Skeletal muscle satellite cell (primary cell): ENCODE data around the gene CCR7.
"Not testable (repeated sequence)": the region's sequence is repeated elsewhere in the genome, so short reads cannot be mapped to it uniquely, and the experiment has no call there.

ENCODE experiments used
- H3K27me3 ChIP-seq: 2 replicates; pipeline ENCODE4 v1.7.0; 2013; ENCODE audit warnings: low read length; ENCODE audit not compliant: control insufficient read depth, insufficient read depth
- H3K36me3 ChIP-seq: 2 replicates; pipeline ENCODE4 v1.7.0; 2013; ENCODE audit warnings: mild to moderate bottlenecking, control low read depth, low read length; ENCODE audit not compliant: insufficient read depth
- H3K4me1 ChIP-seq: 2 replicates; pipeline ENCODE4 v1.7.0; 2013; ENCODE audit warnings: low read length; ENCODE audit not compliant: control insufficient read depth, insufficient read depth
- H3K4me2 ChIP-seq: 2 replicates; pipeline ENCODE4 v1.7.0; 2013; ENCODE audit warnings: mild to moderate bottlenecking, low read length
- H3K4me3 ChIP-seq: 2 replicates; pipeline ENCODE4 v1.7.0; 2013; ENCODE audit warnings: low read length
- H3K9ac ChIP-seq: 2 replicates; pipeline ENCODE4 v1.7.0; 2013; ENCODE audit warnings: mild to moderate bottlenecking, low read depth, low read length, moderate library complexity
- H3K9me3 ChIP-seq: replicated peaks from 2 replicates; pipeline ENCODE4 v1.7.0; 2013; ENCODE audit warnings: mild to moderate bottlenecking, control low read depth, low read length

The CCR7 gene

GRCh38 chr17:40588552-40588951 lies 23.3 kb upstream of the CCR7 start:
- H3K4me3 ChIP-seq, result no peak overlapping the region
- peaks cover 54% of the 10 kb centered on the region for H3K27me3 ChIP-seq
- no peaks in the 10 kb centered on the region for H3K36me3 ChIP-seq
- H3K9ac ChIP-seq, result no peak overlapping the region
- H3K4me2 ChIP-seq, result no peak overlapping the region
- no peaks in the 10 kb centered on the region for H3K4me1 ChIP-seq
- H3K9me3 ChIP-seq, result no peaks in the 10 kb centered on the region

DNA sequence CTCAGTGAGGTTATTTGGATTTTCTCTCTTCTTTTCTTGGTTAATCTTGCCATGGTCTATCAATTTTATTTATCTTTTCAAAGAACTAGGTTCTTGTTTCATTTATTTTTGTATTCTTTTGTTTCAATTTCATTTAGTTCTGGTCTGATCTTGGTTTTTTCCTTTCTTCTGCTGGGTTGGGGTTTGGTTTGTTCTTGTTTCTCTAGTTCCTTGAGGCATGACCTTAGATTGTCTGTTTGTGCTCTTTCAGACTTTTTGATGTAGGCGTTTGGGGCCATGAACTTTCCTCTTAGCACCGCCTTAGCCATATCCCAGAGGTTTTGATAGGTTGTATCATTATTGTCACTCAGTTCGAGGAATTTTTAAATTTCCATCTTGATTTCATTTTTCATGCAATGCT lies 21.0 kb upstream of the CCR7 start:
- H3K4me1 ChIP-seq, H3K4me2 ChIP-seq, H3K9ac ChIP-seq, H3K36me3 ChIP-seq, H3K9me3 ChIP-seq, H3K4me3 ChIP-seq: not testable (repeated sequence)
- H3K27me3 ChIP-seq, result peaks cover 57% of the 10 kb centered on the region

DNA sequence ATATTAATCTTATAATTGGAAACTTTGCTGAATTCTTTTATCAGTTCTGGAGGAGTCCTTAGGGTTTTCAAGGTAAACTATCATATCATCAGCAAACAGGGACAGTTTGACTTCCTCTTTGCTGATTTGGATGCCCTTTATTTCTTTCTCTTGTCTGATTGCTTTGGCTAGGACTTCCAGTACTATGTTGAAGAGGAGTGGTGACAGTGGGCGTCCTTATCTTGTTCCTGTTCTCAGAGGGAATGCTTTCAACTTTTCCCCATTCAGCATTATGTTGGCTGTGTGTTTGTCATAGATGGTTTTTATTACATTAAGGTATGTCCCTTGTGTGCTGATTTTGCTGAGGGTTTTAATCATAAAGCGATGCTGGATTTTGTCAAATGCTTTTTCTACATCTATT lies 19.7 kb upstream of the CCR7 start:
- H3K4me1 ChIP-seq, H3K4me2 ChIP-seq, H3K4me3 ChIP-seq, H3K9ac ChIP-seq, H3K9me3 ChIP-seq, H3K36me3 ChIP-seq: not testable (repeated sequence)
- peaks cover 51% of the 10 kb centered on the region for H3K27me3 ChIP-seq

- no peak overlapping the region for H3K4me2 ChIP-seq
- no peaks in the 10 kb centered on the region for H3K9me3 ChIP-seq
- H3K36me3 ChIP-seq, result no peaks in the 10 kb centered on the region
- H3K27me3 ChIP-seq, result peaks cover 40% of the 10 kb centered on the region
- H3K9ac ChIP-seq, result no peak overlapping the region
- H3K4me1 ChIP-seq, result no peaks in the 10 kb centered on the region
- no peak overlapping the region for H3K4me3 ChIP-seq
Observed at GRCh38 chr17:40582328-40582901, 17.1 kb upstream of the CCR7 start.

GRCh38 chr17:40580140-40580539 lies 14.9 kb upstream of the CCR7 start:
- Histone ChIP-seq H3K4me1 (no peaks in the 10 kb centered on the region), H3K27me3 (peaks cover 44% of the 10 kb centered on the region), H3K4me2 (no peak overlapping the region)

GRCh38 chr17:40579471-40579870 lies 14.2 kb upstream of the CCR7 start:
- Histone ChIP-seq H3K4me1 (no peaks in the 10 kb centered on the region), H3K9ac (no peak overlapping the region), H3K36me3 (no peaks in the 10 kb centered on the region), H3K9me3 (peaks cover under 1% of the 10 kb centered on the region), H3K4me2 (no peak overlapping the region), H3K4me3 (no peak overlapping the region), H3K27me3 (peaks cover 44% of the 10 kb centered on the region)

More at GRCh38 chr17:40580140-40580539, 14.9 kb upstream of the CCR7 start:
- no peaks in the 10 kb centered on the region for H3K9me3 ChIP-seq
- no peak overlapping the region for H3K4me3 ChIP-seq
- H3K9ac ChIP-seq, result no peak overlapping the region
- no peaks in the 10 kb centered on the region for H3K36me3 ChIP-seq

DNA sequence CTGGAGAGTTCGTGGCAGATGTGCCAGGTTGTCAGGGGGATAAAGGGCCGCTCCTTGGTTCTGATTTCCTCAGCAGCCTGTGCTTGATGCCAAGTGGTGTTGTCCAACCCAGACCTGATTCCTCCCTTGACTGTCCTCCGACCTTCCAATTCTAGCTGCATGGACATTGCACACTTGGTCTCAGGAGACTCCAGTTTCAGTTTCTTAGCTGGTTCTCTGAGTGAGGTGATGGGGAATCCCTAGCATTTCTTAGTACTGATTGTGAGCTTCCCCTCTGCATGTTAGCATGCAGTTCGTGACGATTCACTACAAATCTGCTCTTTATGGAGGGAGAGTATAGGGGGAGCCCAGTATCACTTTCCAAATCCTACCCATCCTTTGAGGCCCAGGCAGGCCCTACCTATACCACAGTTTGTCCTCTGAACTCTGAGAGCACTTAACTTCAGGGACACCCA lies 12.4 kb upstream of the CCR7 start:
- Histone ChIP-seq H3K9ac (no peak overlapping the region), H3K4me3 (no peak overlapping the region), H3K4me2 (no peak overlapping the region), H3K9me3 (peaks cover 8% of the 10 kb centered on the region), H3K27me3 (peaks cover 43% of the 10 kb centered on the region), H3K4me1 (no peaks in the 10 kb centered on the region), H3K36me3 (no peaks in the 10 kb centered on the region)

DNA sequence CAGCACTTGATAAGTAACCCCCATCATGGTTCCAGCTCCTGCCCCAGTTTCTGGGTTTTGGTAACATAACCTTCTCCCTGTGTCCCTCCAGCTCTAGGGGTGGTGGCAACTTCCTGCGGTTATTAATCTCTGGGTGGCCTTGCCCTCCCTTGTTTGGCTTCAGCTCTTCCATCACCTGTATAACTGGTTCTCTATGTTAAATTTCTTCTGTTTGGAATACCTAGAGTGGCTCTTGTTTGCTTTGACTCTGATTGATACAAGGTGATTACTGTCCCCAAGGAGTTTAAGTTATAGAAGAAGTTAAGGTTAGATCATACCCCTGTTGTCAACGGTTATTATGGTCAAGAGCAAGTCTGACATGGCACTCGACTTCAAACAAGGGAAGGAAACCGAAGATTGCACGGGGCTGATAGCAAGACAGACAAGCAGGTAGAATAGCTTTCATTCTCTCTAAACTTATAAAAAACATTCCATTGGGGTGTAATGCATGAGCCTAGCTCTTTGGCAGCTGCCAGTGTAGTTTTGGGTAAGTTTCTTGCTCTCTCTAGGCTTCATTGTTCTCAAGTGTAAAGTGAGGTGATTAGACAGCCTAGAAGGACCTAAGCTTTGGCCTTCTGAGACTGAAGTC lies 11.0 kb upstream of the CCR7 start:
- Histone ChIP-seq H3K27me3 (peaks cover 36% of the 10 kb centered on the region), H3K4me2 (no peak overlapping the region), H3K4me3 (no peak overlapping the region), H3K36me3 (no peaks in the 10 kb centered on the region), H3K9ac (no peak overlapping the region), H3K9me3 (peaks cover 8% of the 10 kb centered on the region), H3K4me1 (no peaks in the 10 kb centered on the region)

- Histone ChIP-seq H3K36me3 (no peaks in the 10 kb centered on the region), H3K9ac (no peak overlapping the region), H3K4me2 (no peak overlapping the region), H3K4me3 (no peak overlapping the region), H3K27me3 (peaks cover 40% of the 10 kb centered on the region), H3K9me3 (peaks cover 8% of the 10 kb centered on the region), H3K4me1 (no peaks in the 10 kb centered on the region)
Observed at GRCh38 chr17:40574292-40574691, 9.0 kb upstream of the CCR7 start.

GRCh38 chr17:40572245-40572993 lies 7.1 kb upstream of the CCR7 start:
- not testable (repeated sequence) for H3K36me3 ChIP-seq, H3K4me1 ChIP-seq, H3K4me3 ChIP-seq, H3K9ac ChIP-seq, H3K4me2 ChIP-seq
- Histone ChIP-seq H3K27me3 (peaks cover 44% of the 10 kb centered on the region), H3K9me3 (peaks cover 10% of the 10 kb centered on the region)

GRCh38 chr17:40568074-40568836 lies 3.0 kb upstream of the CCR7 start:
- no peak overlapping the region for H3K9ac ChIP-seq
- H3K4me3 ChIP-seq, result no peak overlapping the region
- no peaks in the 10 kb centered on the region for H3K36me3 ChIP-seq
- H3K4me2 ChIP-seq, result no peak overlapping the region
- H3K27me3 ChIP-seq, result peaks cover 38% of the 10 kb centered on the region
- no peaks in the 10 kb centered on the region for H3K4me1 ChIP-seq
- peaks cover 4% of the 10 kb centered on the region for H3K9me3 ChIP-seq
